Endothelial cell (in vitro differentiated cells): ENCODE results near the gene PLA1A. TPM values are rescaled to one million over a fixed set of nuclear protein-coding genes. Genes with fewer than 3 reads are reported as not detected.

ENCODE experiments used
- DNase-seq: peaks from one replicate; pipeline ENCODE4 v3.0.0; 2021; ENCODE audit warnings: low spot score
- H3K27ac Mint-ChIP-seq: one replicate; pipeline ENCODE4 v1.8.0; 2021; ENCODE audit warnings: mixed read lengths, inconsistent platforms; ENCODE audit not compliant: unreplicated experiment
- H3K27me3 Mint-ChIP-seq: one replicate; pipeline ENCODE4 v1.8.0; 2021; ENCODE audit warnings: mild to moderate bottlenecking, moderate library complexity, mixed read lengths, inconsistent platforms; ENCODE audit not compliant: unreplicated experiment
- H3K36me3 Mint-ChIP-seq: one replicate; pipeline ENCODE4 v1.8.0; 2021; ENCODE audit warnings: mild to moderate bottlenecking, low read depth, mixed read lengths, inconsistent platforms; ENCODE audit not compliant: unreplicated experiment
- H3K4me1 Mint-ChIP-seq: one replicate; pipeline ENCODE4 v1.8.0; 2021; ENCODE audit warnings: mild to moderate bottlenecking, mixed read lengths, inconsistent platforms; ENCODE audit not compliant: unreplicated experiment
- H3K4me3 Mint-ChIP-seq: one replicate; pipeline ENCODE4 v1.8.0; 2021; ENCODE audit warnings: mild to moderate bottlenecking, mixed read lengths, inconsistent platforms; ENCODE audit not compliant: unreplicated experiment
- H3K9me3 Mint-ChIP-seq: one replicate; pipeline ENCODE4 v1.8.0; 2021; ENCODE audit warnings: mixed read lengths, inconsistent platforms; ENCODE audit not compliant: unreplicated experiment
- CTCF ChIP-seq: fragments of 200-600 bp; sonication (generic); IDR thresholded peaks from one replicate; pipeline ENCODE4 v1.5.0; 2021; ENCODE audit warnings: antibody characterized with exemption; ENCODE audit not compliant: unreplicated experiment
- total RNA-seq: library from RNA; stranded (reverse); fragmentation: NEBNext Ultra II Directional; extraction: Animal tissue kit (Norgen Biotek cat#: 25700); gene quantifications from one replicate; pipeline ENCODE4 v1.2.1, GENCODE V29; 2021; ENCODE audit not compliant: unreplicated experiment

PLA1A gene
- total RNA-seq, 1 donor from 2014 or later: 0.80 TPM

DNA sequence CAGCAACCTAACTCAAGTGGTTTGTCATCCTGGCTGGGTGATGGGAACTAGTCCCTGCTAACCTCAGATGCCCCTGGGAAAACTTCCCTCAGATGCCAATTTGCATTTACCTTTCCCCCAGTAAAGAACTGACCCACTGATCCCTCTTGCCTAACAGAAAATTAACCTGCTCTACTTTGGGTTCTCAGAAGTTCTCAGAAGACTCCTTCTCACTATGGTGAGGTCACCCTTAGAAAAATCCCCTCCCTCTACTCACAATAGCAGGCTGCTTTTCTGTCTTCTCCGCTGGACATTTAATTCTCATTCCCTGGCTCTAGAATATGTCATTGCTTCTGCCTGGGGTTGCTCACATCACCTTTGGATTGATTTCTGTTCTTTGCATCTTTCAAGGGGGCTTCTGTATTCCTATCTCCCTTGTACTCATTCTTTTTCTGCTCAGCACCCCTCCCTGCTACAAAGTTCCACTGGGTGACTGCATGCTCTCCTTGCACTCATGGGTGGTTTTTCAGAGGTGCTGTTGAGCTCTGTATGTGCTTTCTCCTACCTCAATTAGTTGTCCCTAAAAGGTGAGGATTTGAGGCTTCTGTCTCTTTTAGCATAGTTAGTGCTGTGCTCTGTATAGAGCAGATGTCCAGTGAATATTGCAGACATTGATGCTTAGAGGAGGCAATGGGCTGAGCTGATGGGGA, 869 bp downstream of the PLA1A start:
- TF ChIP-seq CTCF: no peak
- no peak overlapping the region for H3K4me3 Mint-ChIP-seq
- H3K36me3 Mint-ChIP-seq: no peaks in the 10 kb centered on the region
- H3K9me3 Mint-ChIP-seq: no peaks in the 10 kb centered on the region
- peak overlapping the region; percentile 82 for H3K27ac Mint-ChIP-seq
- peaks cover 54% of the 10 kb centered on the region for H3K4me1 Mint-ChIP-seq
- no peak for DNase-seq
- H3K27me3 Mint-ChIP-seq: peaks cover 4% of the 10 kb centered on the region

- TF ChIP-seq CTCF: no peak
- H3K4me3 Mint-ChIP-seq: peak overlapping the region; percentile 42
- peak; percentile 8 for DNase-seq
- no peaks in the 10 kb centered on the region for H3K9me3 Mint-ChIP-seq
- H3K4me1 Mint-ChIP-seq: peaks cover 54% of the 10 kb centered on the region
- peaks cover 6% of the 10 kb centered on the region for H3K27me3 Mint-ChIP-seq
- H3K27ac Mint-ChIP-seq: peak overlapping the region; percentile 82
- H3K36me3 Mint-ChIP-seq: no peaks in the 10 kb centered on the region
Measured at GRCh38 chr3:119599558-119600174, 2.0 kb downstream of the PLA1A start.

DNA sequence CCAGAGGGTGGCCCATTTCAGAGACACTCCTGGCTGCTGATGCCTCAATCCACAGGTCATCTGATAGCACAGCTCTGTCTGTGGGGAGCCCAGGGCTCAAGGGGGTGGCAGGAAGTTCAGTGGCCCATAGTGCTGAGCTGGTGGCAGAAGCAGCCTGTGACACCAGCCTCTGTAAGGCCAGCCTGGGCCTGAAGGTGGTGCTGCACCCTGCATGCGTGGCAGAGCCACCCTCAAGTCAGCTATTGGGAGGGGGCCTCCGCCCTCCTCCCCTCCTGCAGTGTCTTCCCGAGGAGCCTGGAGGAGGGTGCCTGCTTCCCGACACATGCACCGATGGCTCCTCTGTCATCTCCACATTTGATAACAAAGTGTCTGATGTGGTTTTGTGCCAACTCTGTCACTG, 3.0 kb downstream of the PLA1A start:
- H3K27ac Mint-ChIP-seq: peak overlapping the region; percentile 82
- DNase-seq: peak; percentile 7
- peaks cover 54% of the 10 kb centered on the region for H3K4me1 Mint-ChIP-seq
- no peaks in the 10 kb centered on the region for H3K9me3 Mint-ChIP-seq
- TF ChIP-seq CTCF: peak; percentile 32
- H3K36me3 Mint-ChIP-seq: no peaks in the 10 kb centered on the region
- H3K27me3 Mint-ChIP-seq: peaks cover 6% of the 10 kb centered on the region
- H3K4me3 Mint-ChIP-seq: no peak overlapping the region

DNA sequence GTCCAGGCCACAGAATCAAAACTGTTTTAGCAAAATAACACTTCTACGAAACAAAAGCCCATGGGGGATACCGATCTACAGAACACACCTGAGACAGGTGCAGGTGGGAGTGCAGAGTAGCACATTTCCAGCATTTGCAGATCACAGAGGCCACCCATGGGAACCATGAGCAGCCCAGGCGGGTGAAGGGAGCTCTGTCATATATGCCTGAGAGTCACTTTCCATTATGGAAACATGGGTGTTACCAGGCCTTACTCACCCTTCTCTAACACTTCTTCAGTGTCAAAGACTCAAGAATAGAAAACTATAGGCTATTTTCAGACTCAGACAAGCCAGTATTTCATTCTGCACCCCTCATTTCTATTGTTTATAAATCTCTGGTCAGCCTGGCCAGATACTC, 3.5 kb downstream of the PLA1A start:
- Mint-ChIP-seq H3K36me3 (no peaks in the 10 kb centered on the region), H3K9me3 (no peaks in the 10 kb centered on the region), H3K4me1 (peaks cover 54% of the 10 kb centered on the region), H3K27ac (no peak overlapping the region), H3K4me3 (no peak overlapping the region), H3K27me3 (peaks cover 6% of the 10 kb centered on the region)
- no peak for TF ChIP-seq CTCF
- DNase-seq: no peak

DNA sequence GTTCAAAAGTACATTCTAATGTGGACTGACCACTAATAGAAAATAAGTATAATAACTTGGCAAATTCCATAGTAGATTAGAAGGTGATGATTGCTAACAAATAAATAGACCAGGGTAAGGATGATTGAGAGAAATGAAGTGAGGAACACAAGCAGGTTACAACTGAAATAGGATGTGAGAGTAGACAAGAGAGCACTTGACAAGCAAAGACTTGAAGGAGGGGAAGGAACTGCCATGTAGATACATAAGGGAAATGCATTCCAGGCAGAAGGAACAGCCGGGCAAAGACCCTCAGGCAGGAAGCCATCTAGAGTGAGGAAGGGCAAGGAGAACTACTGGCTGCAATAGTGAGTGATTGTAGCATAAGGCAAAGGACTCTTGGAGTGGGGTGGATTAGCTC, 5.0 kb downstream of the PLA1A start:
- Mint-ChIP-seq H3K4me3 (no peak overlapping the region), H3K4me1 (peaks cover 47% of the 10 kb centered on the region), H3K36me3 (no peaks in the 10 kb centered on the region), H3K27ac (peak overlapping the region; percentile 1), H3K27me3 (peaks cover 6% of the 10 kb centered on the region), H3K9me3 (no peaks in the 10 kb centered on the region)
- no peak for TF ChIP-seq CTCF
- DNase-seq: no peak
